Gastroesophageal sphincter (tissue), 3 donors: Measurements from ENCODE around the gene TMBIM4.

Experiments
- EP300 ChIP-seq: sonication (generic); formaldehyde crosslinking; IDR thresholded peaks from one replicate; pipeline ENCODE4 v1.6.1; 2017; ENCODE audit warnings: antibody characterized with exemption, mild to moderate bottlenecking
- POLR2A ChIP-seq, 2 donors: fragments of 450-650 bp; IDR thresholded peaks; one replicate each; pipeline ENCODE4 v1.6.1; 2017; ENCODE audit warnings: antibody characterized with exemption in 2 of 2, mild to moderate bottlenecking in 2 of 2, moderate library complexity in 1 of 2
- TF ChIP-seq, protein P1 (sequence below), 4 experiments: fragments of 200-600 bp in 2 of 4; fragments of 450-650 bp in 2 of 4; sonication (generic) in 1 of 4; IDR thresholded peaks; one replicate each; pipeline ENCODE4 v1.5.1; 2017 to 2019; ENCODE audit warnings: antibody characterized with exemption in 4 of 4, mild to moderate bottlenecking in 2 of 4, moderate library complexity in 2 of 4

DNA sequence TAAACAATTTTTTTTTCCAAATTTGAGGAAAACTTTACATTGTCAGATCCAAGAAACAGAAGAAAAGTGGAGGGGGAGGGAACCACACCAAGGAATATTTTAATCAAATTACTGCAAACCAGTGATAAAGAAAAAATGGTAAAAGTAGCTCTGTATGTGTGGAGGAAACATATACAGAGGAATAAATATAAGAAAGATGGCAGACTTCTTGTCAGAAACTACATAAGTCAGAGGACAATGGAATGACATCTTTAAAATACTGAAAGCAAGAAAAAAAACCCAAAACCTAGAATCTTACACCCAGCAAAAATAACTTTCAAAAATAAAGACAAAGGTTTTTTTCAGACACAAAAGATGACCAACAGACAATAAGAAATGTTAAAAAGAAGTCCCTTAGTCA lies 29.1 kb downstream of the TMBIM4 start:
- TF ChIP-seq, protein P1, sequence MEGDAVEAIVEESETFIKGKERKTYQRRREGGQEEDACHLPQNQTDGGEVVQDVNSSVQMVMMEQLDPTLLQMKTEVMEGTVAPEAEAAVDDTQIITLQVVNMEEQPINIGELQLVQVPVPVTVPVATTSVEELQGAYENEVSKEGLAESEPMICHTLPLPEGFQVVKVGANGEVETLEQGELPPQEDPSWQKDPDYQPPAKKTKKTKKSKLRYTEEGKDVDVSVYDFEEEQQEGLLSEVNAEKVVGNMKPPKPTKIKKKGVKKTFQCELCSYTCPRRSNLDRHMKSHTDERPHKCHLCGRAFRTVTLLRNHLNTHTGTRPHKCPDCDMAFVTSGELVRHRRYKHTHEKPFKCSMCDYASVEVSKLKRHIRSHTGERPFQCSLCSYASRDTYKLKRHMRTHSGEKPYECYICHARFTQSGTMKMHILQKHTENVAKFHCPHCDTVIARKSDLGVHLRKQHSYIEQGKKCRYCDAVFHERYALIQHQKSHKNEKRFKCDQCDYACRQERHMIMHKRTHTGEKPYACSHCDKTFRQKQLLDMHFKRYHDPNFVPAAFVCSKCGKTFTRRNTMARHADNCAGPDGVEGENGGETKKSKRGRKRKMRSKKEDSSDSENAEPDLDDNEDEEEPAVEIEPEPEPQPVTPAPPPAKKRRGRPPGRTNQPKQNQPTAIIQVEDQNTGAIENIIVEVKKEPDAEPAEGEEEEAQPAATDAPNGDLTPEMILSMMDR (IDR thresholded peaks at IDR 0.05) = no peak
- TF ChIP-seq EP300 = no peak
- no peak for TF ChIP-seq POLR2A (IDR thresholded peaks at IDR 0.05)
